Eye (tissue), 1 donor: Measurements from ENCODE around the gene MPPED1.
A peak's percentile ranks its signal among the peaks of the same experiment; 100 is the strongest.

Source experiments
- DNase-seq: peaks from one replicate; pipeline ENCODE4 v3.0.0-alpha.2; 2015

Gene MPPED1

GRCh38 chr22:43412808-43413795 lies 1.3 kb downstream of the MPPED1 start:
- peak; percentile 80 for DNase-seq

DNA sequence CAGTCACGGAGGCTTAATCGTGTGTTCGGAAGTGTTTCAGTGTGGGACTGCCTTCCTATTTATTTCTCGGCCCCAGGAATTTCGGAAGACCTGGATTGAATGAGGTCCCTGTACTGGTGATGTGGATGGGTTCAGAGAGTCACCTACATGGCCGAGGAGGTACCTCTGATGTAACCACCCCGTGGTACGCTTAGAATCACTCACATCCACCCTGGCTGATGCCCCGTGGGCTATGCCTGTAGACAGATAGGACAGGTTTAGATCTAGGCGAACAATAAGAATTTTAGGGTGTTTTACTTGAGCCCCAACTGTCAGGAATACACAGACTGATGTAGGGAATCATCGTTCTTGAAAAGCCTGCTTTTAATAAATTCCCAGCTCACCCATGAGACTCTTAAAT lies 2.0 kb downstream of the MPPED1 start:
- no peak for DNase-seq

- DNase-seq = no peak
These were observed 3.9 kb downstream of the MPPED1 start for GRCh38 chr22:43415681-43416080.

- no peak for DNase-seq
These were observed 5.7 kb downstream of the MPPED1 start for GRCh38 chr22:43417555-43417954.

GRCh38 chr22:43418079-43418825 lies 6.4 kb downstream of the MPPED1 start:
- DNase-seq = no peak

DNA sequence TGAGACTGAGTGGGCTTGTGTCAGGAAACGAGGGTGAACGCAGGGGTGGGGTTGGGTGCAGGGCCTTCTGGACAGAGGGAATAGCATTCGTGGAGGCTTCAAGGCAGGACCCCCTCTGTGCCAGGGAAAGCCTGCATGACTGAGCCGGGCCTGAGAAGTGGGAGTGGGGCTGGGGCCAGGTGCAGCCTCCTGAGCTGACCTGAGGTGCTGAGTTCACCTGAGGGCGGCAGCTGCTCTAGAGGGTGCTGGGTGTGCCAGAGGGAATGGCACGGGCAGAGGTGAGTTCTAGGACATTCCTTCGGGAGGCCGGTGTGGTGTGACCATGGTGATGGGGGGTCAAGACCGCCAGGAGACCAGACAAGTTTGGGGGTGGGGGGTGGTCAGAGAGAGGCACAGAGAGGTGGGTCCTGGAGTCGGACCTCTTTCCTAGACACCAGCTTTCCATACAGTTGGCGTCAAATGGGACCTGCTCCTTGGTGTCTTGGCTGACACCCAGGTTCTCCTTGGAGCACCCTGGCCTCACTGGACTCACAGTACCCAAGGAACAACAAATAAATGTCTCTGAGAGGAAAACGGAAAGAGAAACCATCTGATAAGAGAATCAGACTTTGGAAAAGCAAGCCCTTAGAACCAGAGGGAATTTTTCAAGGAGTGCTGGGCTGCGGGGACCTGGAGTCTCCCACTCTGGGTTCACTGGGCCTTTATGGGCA lies 7.7 kb downstream of the MPPED1 start:
- DNase-seq = no peak

GRCh38 chr22:43421046-43421665 lies 9.3 kb downstream of the MPPED1 start:
- DNase-seq = no peak

DNA sequence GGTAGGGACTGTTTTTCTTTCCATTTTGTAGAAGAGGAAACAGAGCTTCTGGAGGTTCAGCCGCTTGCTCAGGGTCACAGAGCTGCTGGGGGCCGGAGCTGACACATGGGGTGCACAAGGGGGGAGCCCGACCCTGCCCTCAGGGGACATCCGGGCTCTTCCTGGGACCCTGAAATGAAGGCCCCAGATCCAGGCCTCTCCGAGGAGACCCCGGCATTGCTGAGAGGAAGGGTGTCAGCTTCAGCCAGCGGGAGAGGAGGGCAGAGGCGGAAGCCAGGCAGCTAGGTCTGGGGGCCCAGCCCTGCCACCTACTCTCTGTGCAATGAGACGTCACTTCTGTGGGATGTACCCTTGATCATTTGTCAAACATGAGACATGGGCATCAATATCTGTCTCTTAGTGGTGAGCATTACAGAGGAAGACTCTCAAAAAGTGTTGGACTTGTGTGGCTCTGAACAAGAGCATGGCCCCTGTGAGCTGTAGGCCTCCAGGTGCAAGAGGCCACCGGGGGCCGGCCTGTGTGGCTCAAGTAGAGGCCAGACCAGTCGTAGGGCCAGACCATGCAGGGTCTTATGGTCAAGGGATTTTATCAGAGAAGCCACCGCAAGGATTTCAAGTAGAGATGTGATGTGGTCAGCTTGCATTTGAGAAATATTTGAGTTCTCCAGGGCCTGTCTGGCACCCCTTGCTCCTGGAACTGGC lies 10.3 kb downstream of the MPPED1 start:
- no peak for DNase-seq

- DNase-seq = no peak
These were observed 11.2 kb downstream of the MPPED1 start for GRCh38 chr22:43423046-43423445.

DNA sequence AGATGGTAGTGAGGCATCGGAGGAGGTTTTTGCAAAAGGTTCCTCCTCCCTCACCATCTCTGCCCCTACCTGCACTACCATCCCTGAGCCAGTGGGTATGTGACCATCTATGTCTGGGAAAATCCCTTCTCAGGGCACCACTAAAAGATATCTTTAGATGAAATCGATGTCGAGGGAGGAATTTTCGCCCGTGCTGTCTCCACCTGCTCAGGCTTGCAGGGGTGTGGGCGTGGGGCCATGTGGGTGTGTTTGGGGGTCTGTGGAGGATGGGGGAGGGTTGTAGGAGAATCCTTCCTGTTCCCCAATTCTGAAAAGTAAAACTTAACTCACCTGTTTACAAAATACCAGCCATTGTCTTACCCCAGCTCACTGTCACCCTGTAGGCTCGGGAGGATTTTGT lies 12.4 kb downstream of the MPPED1 start:
- no peak for DNase-seq

DNA sequence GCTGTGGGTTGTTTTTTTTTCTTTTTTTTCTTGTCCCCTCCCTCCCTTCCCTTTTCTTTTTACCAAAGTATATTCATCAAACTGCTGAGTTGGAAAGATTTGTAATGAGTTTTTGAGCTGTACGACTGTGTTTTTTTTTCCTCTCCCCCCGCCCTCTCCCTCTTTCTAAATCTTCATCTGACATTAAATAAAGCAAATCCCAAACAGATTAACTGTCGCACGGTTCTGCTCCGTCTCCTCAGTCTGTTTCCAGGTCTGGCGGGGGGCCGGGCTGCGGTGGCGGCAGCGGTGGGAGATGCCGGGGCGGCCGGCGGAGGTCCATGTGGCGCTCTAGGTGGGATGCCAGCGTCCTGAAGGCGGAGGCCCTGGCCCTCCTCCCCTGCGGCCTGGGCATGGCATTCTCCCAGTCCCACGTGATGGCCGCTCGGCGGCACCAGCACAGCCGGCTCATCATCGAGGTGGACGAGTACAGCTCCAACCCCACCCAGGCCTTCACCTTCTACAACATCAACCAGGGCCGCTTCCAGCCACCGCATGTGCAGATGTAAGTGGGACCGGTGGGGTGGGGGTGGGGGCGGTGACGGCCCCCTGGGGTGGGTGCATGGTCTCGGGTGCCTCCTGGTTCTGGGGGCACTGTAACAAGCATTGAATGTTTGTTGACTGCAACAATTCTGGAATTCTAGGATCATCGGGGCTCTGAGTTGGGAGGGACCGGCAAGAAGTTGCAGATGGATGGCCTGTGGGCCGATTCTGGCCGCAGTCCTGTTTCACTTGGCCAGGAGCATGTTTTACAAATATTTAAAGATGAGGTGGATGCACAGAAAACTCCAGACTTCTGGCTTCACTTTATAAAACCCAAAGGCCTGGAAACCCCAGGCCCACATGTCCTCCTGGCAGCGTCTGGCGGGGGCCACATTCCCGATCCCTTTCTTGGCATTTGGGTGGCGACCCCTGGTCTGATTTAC lies 13.1 kb downstream of the MPPED1 start:
- DNase-seq = no peak

DNA sequence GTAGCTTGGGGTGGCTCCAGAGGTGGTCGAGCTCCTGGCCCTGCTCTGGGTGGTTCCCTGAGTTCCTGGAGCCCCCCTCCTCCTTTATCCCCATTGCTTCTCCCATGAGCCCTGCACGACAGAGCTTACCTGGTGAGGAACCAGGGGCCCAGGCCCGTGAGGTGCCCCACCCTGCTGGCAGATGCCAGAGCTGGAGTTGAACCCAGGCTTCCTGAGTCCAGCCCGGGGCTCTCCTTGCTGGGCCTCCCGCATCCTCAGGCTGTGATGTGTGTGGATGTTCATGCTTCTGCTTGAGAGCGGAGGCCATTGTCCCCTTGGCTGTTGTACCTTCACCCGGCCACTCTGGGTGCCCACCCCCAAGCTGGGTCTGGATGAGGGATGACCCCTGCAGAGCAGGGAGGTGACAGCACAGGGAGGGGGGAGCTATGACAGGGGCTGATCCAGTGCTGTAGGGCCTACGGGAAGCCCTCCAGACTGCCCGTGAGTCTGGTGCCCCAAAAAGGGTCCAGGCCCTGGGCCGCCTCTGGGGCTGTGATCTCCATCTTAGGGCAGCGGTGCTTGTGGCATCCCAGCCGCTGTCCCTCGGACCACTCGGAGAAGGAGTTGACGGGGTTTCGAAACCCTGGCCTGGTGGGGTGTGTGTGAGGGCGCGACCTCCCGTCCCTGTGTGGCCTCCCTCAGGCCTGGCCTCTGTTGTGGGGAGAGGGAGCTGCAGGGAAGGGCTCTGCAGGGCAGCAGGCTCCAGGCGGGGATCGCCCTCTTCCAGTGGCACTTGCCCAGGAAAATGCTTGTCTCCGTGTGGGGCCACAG lies 14.4 kb downstream of the MPPED1 start:
- DNase-seq = no peak

- no peak for DNase-seq
These were observed 15.0 kb downstream of the MPPED1 start for GRCh38 chr22:43426816-43427215.

- DNase-seq = no peak
These were observed 15.6 kb downstream of the MPPED1 start for GRCh38 chr22:43427296-43428004.

- no peak for DNase-seq
These were observed 16.2 kb downstream of the MPPED1 start for GRCh38 chr22:43428005-43428485.

GRCh38 chr22:43428521-43428920 lies 16.7 kb downstream of the MPPED1 start:
- no peak for DNase-seq

- DNase-seq = no peak
These were observed 17.6 kb downstream of the MPPED1 start for GRCh38 chr22:43429426-43429825.

DNA sequence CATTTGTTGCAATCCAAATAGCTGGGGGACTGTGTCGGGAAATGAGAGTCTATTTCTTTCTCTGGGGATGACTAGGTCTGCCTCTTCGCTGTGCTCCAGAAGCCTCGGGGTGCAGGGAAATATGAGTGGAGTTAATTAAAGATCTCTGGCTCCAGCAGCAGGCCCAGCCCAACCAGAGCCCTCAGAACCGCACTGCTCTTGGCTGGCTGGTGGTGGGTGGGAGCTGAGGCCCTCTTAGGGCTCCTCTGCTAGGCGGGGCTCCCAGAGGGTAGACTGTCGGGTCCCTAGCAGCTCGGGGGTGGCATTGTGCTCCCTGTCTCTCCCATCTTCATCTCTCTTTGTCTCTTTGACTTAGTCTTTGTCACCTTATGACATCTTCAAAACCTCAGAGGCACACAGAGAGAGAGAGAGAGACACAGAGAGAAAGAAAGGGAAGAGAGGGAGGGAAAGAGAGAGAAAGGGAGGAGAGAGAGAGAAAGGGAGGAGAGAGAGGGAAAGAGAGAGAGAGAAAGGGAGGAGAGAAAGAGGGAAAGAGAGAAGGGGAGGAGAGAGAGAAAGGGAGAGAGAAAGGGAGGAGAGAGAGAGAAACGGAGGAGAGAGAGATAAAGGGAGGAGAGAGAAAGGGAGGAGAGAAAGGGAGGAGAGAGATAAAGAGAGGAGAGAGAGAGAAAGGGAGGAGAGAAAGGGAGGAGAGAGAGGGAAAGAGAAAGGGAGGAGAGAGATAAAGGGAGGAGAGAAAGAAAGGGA lies 20.2 kb downstream of the MPPED1 start:
- DNase-seq = peak; percentile 49
